KMS-11 (cell line): ENCODE results near the gene SCUBE1.

ENCODE experiments used
- H2AFZ ChIP-seq: fragments of 200-600 bp; sonication (generic); 2 replicates; pipeline ENCODE4 v1.6.1; 2016; ENCODE audit warnings: antibody characterized with exemption, mixed run types, low read depth
- H3K27ac ChIP-seq: fragments of 200-600 bp; sonication (generic); 2 replicates; pipeline ENCODE4 v1.6.1; 2016; ENCODE audit warnings: mild to moderate bottlenecking, mixed run types
- H3K27me3 ChIP-seq: fragments of 200-600 bp; sonication (generic); 2 replicates; pipeline ENCODE4 v1.6.1; 2017; ENCODE audit warnings: mild to moderate bottlenecking, low read depth, mixed run types, moderate library complexity; ENCODE audit not compliant: insufficient read depth
- H3K36me3 ChIP-seq: fragments of 200-600 bp; sonication (generic); 2 replicates; pipeline ENCODE4 v1.6.1; 2017; ENCODE audit warnings: mild to moderate bottlenecking, mixed run types; ENCODE audit not compliant: insufficient read depth
- H3K4me1 ChIP-seq: fragments of 200-600 bp; sonication (generic); 2 replicates; pipeline ENCODE4 v1.6.1; 2016; ENCODE audit warnings: mild to moderate bottlenecking, low read depth, mixed run types; ENCODE audit not compliant: poor library complexity, severe bottlenecking
- H3K4me2 ChIP-seq: fragments of 200-600 bp; sonication (generic); 2 replicates; pipeline ENCODE4 v1.7.0; 2016; ENCODE audit warnings: mild to moderate bottlenecking, mixed run types
- H3K4me3 ChIP-seq: fragments of 200-600 bp; sonication (generic); IDR thresholded peaks from 2 replicates; pipeline ENCODE4 v1.6.1; 2017; ENCODE audit warnings: low read depth, low read length, mixed read lengths; ENCODE audit not compliant: insufficient read depth
- H3K79me2 ChIP-seq: fragments of 200-600 bp; sonication (generic); 2 replicates; pipeline ENCODE4 v1.6.1; 2016; ENCODE audit warnings: low read depth, mixed run types; ENCODE audit not compliant: insufficient read depth
- H3K9ac ChIP-seq: fragments of 200-600 bp; sonication (generic); 2 replicates; pipeline ENCODE4 v1.6.1; 2016; ENCODE audit warnings: mild to moderate bottlenecking, mixed run types
- H4K20me1 ChIP-seq: fragments of 200-600 bp; sonication (generic); 2 replicates; pipeline ENCODE4 v1.6.1; 2016; ENCODE audit warnings: mild to moderate bottlenecking, mixed run types; ENCODE audit not compliant: insufficient read depth
- TF ChIP-seq, protein P1 (sequence below): fragments of 200-600 bp; sonication (generic); conservative IDR thresholded peaks from 2 replicates; pipeline ENCODE4 v1.6.1; 2017; ENCODE audit warnings: low read depth, mild to moderate bottlenecking, antibody characterized with exemption, low read length, moderate library complexity, mixed read lengths

SCUBE1 gene

DNA sequence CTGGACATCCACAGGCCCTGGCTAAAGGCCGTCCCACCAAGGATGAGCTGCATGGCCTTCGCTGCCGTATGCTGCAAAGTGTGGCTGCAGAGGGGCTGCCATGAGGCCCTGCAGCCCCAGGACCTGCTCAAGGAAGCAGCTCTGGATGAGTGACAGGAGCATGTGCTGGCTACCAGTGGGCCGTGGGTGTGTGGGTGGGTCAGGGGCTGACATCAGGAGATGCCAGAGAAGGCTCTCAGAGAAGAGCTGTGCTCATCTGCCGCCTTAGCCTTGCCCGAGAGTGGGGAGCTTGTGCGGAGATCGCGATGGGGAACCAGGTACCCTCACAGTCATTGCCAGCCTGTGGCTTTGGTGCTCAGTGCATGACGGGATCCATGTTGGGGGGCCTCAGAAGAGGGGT is 41.3 kb downstream of the SCUBE1 start:
- Histone ChIP-seq H3K79me2 (no peaks in the 10 kb centered on the region), H2AFZ (no peak overlapping the region), H3K4me2 (no peak overlapping the region), H3K9ac (no peak overlapping the region), H3K27me3 (peaks cover 78% of the 10 kb centered on the region), H3K4me1 (no peaks in the 10 kb centered on the region), H3K36me3 (no peaks in the 10 kb centered on the region), H3K4me3 (no peak overlapping the region), H4K20me1 (no peaks in the 10 kb centered on the region), H3K27ac (no peak overlapping the region)
- TF ChIP-seq, protein P1, sequence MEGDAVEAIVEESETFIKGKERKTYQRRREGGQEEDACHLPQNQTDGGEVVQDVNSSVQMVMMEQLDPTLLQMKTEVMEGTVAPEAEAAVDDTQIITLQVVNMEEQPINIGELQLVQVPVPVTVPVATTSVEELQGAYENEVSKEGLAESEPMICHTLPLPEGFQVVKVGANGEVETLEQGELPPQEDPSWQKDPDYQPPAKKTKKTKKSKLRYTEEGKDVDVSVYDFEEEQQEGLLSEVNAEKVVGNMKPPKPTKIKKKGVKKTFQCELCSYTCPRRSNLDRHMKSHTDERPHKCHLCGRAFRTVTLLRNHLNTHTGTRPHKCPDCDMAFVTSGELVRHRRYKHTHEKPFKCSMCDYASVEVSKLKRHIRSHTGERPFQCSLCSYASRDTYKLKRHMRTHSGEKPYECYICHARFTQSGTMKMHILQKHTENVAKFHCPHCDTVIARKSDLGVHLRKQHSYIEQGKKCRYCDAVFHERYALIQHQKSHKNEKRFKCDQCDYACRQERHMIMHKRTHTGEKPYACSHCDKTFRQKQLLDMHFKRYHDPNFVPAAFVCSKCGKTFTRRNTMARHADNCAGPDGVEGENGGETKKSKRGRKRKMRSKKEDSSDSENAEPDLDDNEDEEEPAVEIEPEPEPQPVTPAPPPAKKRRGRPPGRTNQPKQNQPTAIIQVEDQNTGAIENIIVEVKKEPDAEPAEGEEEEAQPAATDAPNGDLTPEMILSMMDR = no peak

DNA sequence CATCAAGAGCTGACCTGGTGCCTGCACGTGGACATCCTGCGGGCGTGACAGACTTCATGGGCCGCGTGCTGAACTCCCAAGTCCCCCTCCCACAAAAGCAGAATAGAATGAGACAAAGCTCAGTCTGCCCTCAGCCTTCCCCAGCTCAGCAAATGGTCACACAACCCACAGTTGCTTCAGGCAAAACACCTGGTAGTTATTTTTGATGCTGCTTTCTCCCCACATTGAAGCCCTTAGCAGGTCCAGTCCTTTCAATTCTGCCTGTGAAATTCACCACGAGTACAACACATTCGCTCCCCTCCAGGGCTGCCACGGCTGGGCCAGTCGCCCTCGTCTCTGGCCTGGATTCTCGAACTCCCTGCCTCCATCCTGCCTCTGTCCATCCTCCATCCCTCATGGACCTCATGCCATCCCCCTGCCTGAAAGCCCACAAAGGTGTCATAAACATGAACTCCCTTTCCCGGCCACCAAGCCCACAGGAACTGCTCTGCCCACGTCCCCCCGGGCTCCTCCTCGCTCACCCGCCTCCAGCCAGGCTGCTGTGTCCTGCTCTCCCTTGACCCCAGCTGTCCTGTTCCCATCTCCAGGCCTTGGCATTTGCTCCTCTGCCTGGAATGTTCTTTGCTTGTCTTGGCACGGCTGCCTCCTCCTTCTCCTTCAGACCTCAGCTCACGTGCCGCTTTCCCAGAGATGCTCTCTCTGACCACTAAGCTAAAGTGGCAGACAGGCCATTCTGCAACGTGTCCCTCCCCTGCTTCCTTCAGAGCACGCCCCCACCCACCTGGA is 42.1 kb downstream of the SCUBE1 start:
- no peak overlapping the region for H3K4me3 ChIP-seq
- no peaks in the 10 kb centered on the region for H3K79me2 ChIP-seq
- TF ChIP-seq, protein P1 = no peak
- H3K4me2 ChIP-seq = no peak overlapping the region
- no peak overlapping the region for H3K9ac ChIP-seq
- H3K27me3 ChIP-seq = peaks cover 84% of the 10 kb centered on the region
- no peaks in the 10 kb centered on the region for H3K36me3 ChIP-seq
- H4K20me1 ChIP-seq = no peaks in the 10 kb centered on the region
- no peak overlapping the region for H3K27ac ChIP-seq
- no peak overlapping the region for H2AFZ ChIP-seq
- no peaks in the 10 kb centered on the region for H3K4me1 ChIP-seq

DNA sequence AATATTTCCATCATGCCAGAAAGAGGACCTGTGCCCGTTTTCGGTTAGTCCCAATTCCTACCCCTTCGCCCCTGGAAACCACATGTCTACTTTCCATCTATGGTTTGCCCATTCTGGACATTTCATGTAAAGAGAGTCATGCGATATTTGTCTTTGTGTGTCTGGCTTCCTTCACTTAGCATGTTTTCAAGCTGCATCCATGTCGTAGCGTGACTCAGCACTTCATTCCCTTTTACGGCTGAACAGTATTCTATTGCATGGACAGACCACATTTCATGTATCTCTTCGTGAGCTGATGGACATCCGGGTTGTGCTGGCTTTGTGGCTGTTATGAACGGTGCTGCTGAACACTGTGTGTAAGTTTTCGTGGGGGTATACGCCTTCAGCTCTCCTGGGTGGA is 43.4 kb downstream of the SCUBE1 start:
- no peaks in the 10 kb centered on the region for H3K4me1 ChIP-seq
- H2AFZ ChIP-seq = no peak overlapping the region
- peaks cover 74% of the 10 kb centered on the region for H3K27me3 ChIP-seq
- H3K4me3 ChIP-seq = no peak overlapping the region
- no peaks in the 10 kb centered on the region for H4K20me1 ChIP-seq
- no peak overlapping the region for H3K27ac ChIP-seq
- H3K36me3 ChIP-seq = no peaks in the 10 kb centered on the region
- no peak overlapping the region for H3K4me2 ChIP-seq
- TF ChIP-seq, protein P1 = no peak
- no peak overlapping the region for H3K9ac ChIP-seq
- H3K79me2 ChIP-seq = no peaks in the 10 kb centered on the region

DNA sequence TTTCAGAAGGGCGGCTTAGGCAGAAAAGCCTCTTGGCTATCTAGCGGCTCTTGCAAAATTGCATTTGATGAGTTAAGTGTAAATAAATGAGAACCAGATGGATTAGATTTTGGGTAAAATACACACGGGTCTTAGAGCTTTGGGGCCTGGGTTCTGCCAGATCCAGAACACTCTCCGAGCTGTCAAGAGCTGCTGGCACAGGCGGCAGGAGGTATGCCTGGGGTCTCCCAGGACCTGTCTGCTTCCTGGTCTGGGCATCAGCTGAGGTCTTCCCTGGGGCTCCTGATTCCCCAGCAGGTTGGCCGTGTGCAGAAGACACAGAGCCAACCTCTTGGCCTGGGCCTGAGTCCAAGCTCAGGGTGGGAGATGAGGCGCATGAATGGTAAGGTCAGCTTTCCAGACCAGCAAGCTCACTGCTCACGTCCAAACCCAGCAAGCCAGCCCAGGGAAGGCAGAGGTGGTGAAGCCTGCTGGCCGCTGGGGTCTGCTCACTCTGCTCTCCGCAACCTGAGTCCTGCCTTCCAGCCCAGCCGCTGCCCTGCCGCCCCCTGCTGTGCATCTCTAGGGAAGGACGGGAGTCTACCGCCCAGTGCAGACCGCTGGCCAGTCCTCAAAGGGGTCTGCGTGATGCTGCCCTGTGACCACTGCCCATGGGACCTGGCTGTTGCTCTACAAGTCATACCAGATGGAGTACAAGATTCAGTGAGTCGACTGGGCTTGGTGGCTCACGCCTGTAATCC is 44.9 kb downstream of the SCUBE1 start:
- H3K36me3 ChIP-seq = no peaks in the 10 kb centered on the region
- peaks cover 68% of the 10 kb centered on the region for H3K27me3 ChIP-seq
- H4K20me1 ChIP-seq = no peaks in the 10 kb centered on the region
- H3K4me2 ChIP-seq = no peak overlapping the region
- no peak overlapping the region for H3K4me3 ChIP-seq
- H2AFZ ChIP-seq = no peak overlapping the region
- no peak overlapping the region for H3K9ac ChIP-seq
- H3K79me2 ChIP-seq = no peaks in the 10 kb centered on the region
- no peak overlapping the region for H3K27ac ChIP-seq
- TF ChIP-seq, protein P1 = no peak
- H3K4me1 ChIP-seq = no peaks in the 10 kb centered on the region
